ENCODE results near the gene MRTFB. TPM values are rescaled to one million over a fixed set of nuclear protein-coding genes. Genes with fewer than 3 reads are reported as not detected.

Gene MRTFB
- total and polyA plus RNA-seq, 2 of the 13 experiments (the other 11 are each of a cell fraction or from before 2014, with no cell fraction given): 11.4 to 14.0 TPM

DNA sequence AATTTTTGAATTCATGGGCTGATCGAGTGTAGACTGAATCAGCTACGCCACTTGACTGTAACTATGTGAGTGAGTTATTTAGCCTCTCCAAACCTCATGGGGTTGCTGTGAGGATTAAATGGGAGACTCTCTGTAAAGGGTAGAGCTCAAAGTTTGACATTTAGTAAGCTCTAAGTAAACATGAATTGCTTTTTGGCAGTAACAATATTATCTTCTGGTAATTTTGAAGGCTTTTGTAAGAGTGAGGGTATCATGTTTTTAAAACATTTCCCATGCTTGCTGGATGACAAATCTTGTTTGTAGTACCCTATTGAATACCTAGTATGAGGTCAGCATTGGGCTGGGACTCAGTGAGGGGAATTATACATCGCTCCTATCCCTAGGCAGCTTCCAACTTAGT is 35.3 kb downstream of the MRTFB start (continued):
- peak; percentile 67 for TF ChIP-seq GATAD2A (CRISPR knock-in tag; IDR thresholded peaks at IDR 0.05)
- TF ChIP-seq, protein P1, sequence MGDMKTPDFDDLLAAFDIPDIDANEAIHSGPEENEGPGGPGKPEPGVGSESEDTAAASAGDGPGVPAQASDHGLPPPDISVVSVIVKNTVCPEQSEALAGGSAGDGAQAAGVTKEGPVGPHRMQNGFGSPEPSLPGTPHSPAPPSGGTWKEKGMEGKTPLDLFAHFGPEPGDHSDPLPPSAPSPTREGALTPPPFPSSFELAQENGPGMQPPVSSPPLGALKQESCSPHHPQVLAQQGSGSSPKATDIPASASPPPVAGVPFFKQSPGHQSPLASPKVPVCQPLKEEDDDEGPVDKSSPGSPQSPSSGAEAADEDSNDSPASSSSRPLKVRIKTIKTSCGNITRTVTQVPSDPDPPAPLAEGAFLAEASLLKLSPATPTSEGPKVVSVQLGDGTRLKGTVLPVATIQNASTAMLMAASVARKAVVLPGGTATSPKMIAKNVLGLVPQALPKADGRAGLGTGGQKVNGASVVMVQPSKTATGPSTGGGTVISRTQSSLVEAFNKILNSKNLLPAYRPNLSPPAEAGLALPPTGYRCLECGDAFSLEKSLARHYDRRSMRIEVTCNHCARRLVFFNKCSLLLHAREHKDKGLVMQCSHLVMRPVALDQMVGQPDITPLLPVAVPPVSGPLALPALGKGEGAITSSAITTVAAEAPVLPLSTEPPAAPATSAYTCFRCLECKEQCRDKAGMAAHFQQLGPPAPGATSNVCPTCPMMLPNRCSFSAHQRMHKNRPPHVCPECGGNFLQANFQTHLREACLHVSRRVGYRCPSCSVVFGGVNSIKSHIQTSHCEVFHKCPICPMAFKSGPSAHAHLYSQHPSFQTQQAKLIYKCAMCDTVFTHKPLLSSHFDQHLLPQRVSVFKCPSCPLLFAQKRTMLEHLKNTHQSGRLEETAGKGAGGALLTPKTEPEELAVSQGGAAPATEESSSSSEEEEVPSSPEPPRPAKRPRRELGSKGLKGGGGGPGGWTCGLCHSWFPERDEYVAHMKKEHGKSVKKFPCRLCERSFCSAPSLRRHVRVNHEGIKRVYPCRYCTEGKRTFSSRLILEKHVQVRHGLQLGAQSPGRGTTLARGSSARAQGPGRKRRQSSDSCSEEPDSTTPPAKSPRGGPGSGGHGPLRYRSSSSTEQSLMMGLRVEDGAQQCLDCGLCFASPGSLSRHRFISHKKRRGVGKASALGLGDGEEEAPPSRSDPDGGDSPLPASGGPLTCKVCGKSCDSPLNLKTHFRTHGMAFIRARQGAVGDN (CRISPR knock-in tag; IDR thresholded peaks at IDR 0.05): no peak
- TF ChIP-seq RARA (CRISPR knock-in tag; IDR thresholded peaks at IDR 0.05): no peak
- no peak for TF ChIP-seq JUNB (CRISPR knock-in tag; IDR thresholded peaks at IDR 0.05; ENCODE audit: borderline replicate concordance)
- TF ChIP-seq, protein P2, sequence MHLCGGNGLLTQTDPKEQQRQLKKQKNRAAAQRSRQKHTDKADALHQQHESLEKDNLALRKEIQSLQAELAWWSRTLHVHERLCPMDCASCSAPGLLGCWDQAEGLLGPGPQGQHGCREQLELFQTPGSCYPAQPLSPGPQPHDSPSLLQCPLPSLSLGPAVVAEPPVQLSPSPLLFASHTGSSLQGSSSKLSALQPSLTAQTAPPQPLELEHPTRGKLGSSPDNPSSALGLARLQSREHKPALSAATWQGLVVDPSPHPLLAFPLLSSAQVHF (CRISPR knock-in tag; IDR thresholded peaks at IDR 0.05): no peak
- no peak for TF ChIP-seq ZNF382 (CRISPR knock-in tag; IDR thresholded peaks at IDR 0.05; ENCODE audit: borderline replicate concordance)
- TF ChIP-seq TBX3 (IDR thresholded peaks at IDR 0.05; ENCODE audit: borderline replicate concordance): no peak
- TF ChIP-seq ZNF431 (CRISPR knock-in tag; IDR thresholded peaks at IDR 0.05; ENCODE audit: borderline replicate concordance, low read depth): no peak
- no peak for TF ChIP-seq SALL1 (CRISPR knock-in tag; IDR thresholded peaks at IDR 0.05)
- TF ChIP-seq FOXM1 (CRISPR knock-in tag; IDR thresholded peaks at IDR 0.05): no peak
- no peak for TF ChIP-seq AKAP8 (CRISPR knock-in tag; IDR thresholded peaks at IDR 0.05)
- no peak for TF ChIP-seq NFE2L1 (CRISPR knock-in tag; IDR thresholded peaks at IDR 0.05; ENCODE audit: borderline replicate concordance)

All from HepG2 (cell line).